RWPE1 (cell line): Measurements from ENCODE around the gene MUL1.

Experiments
- CTCF ChIA-PET: fragments of 350-600 bp; sonication (Branson Sonifier 250); formaldehyde crosslinking; extraction: SDS; loops from one replicate; lab custom pipeline; 2021; lab: Yijun Ruan, JAX
- POLR2A ChIA-PET: fragments of 400-600 bp; formaldehyde crosslinking; extraction: SDS; loops from one replicate; lab custom pipeline; 2020; ENCODE audit warnings: antibody characterized with exemption; ENCODE audit not compliant: low non-redundant PET; lab: Yijun Ruan, JAX
- DNase-seq: peaks from one replicate; pipeline ENCODE4 v3.0.0; 2012; ENCODE audit warnings: low spot score
- H3K27ac ChIP-seq: fragments of 450-650 bp; 2 replicates; pipeline ENCODE4 v1.5.1; 2017
- CTCF ChIP-seq: fragments of 450-650 bp; conservative IDR thresholded peaks from 2 replicates; pipeline ENCODE4 v1.5.1; 2017; ENCODE audit warnings: low read depth, mild to moderate bottlenecking

MUL1 gene

GRCh38 chr1:20511518-20512428, 3.8 kb upstream of the MUL1 start:
- H3K27ac ChIP-seq: no peak overlapping the region
- ChIA-PET CTCF (interaction anchor here (0.6 to 1.3 kb wide), 2 partner anchors 18 to 881 kb away, joined by 3 to 4 read pairs; no protein-coding TSS in a partner anchor), POLR2A (interaction anchor here (0.6 kb wide), 1 partner anchor 219 kb away, joined by 3 read pairs; no protein-coding TSS in a partner anchor)
- TF ChIP-seq CTCF: no peak
- DNase-seq: no peak

DNA sequence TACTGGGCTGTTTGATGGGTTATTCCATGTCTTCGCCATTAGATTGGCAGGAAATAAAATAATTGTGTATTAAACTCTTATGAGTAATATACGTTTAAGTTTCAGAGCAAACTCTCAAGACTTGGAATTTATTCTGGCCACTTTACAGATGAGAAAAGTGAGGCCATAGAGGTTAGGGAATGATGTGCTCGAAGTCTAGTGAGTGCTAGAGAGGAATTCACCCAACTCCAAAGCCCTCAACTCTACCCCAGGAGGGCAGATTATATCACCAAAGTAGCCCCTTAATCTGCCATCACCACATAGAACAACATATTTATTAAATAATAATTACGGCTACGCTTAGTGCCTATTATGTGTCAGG, 440 bp upstream of the MUL1 start:
- DNase-seq: no peak
- peak overlapping the region; percentile 82 for H3K27ac ChIP-seq
- CTCF ChIA-PET: interaction anchor here (0.6 kb wide), 1 partner anchor 127 kb away, joined by 3 read pairs; no protein-coding TSS in a partner anchor
- TF ChIP-seq CTCF: no peak
- POLR2A ChIA-PET: no interaction called here

GRCh38 chr1:20507248-20507563, 745 bp downstream of the MUL1 start:
- POLR2A ChIA-PET: no interaction called here
- no peak for TF ChIP-seq CTCF
- DNase-seq: no peak
- CTCF ChIA-PET: interaction anchor here (0.6 kb wide), 1 partner anchor 295 kb away, joined by 9 read pairs; no protein-coding TSS in a partner anchor
- H3K27ac ChIP-seq: peak overlapping the region; percentile 82

DNA sequence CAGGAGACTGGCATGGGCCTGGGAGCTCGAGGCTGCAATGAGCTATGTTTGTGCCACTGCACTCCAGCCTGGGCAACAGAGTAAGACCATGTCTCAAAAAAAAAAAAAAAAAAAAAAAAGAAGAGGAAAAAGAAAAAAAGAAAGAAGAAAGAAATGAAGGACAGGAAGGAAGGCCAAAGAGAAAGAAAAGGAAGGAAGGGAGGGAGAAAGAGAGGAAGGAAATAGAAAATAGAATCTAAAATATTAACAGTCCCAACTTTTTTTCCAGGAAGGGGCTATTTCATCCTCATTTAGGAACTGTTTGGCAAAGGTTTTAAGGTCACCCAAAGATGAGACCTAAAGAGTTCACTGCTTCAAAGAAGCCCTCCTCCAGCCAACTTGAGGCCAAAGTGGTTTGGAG, 2.5 kb downstream of the MUL1 start:
- no peak for DNase-seq
- TF ChIP-seq CTCF: no peak
- ChIA-PET CTCF (no interaction called here), POLR2A (no interaction called here)
- H3K27ac ChIP-seq: no peak overlapping the region

DNA sequence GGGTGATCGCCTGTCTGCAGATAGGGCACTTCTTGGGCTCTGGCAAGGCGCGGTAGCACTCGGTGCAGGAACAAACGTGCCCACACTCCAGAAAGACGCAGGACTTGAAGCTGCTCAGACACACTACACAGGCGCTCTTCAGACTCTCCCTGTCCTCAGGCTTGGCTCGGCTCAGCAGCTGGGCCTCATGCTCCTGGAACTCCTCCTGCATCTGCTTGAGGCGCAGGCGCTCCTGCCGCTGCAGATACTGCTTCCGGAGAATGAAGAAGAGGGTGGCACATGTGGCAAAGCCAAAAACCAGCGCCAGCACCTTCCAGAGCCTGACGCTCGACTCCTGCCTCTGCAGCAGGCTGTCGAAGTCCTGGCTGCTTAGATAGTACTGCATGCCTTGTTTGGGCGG, 7.2 kb downstream of the MUL1 start:
- DNase-seq: no peak
- POLR2A ChIA-PET: no interaction called here
- no peak overlapping the region for H3K27ac ChIP-seq
- no peak for TF ChIP-seq CTCF
- CTCF ChIA-PET: interaction anchor here (0.9 kb wide), 1 partner anchor 288 kb away, joined by 3 read pairs; no protein-coding TSS in a partner anchor

DNA sequence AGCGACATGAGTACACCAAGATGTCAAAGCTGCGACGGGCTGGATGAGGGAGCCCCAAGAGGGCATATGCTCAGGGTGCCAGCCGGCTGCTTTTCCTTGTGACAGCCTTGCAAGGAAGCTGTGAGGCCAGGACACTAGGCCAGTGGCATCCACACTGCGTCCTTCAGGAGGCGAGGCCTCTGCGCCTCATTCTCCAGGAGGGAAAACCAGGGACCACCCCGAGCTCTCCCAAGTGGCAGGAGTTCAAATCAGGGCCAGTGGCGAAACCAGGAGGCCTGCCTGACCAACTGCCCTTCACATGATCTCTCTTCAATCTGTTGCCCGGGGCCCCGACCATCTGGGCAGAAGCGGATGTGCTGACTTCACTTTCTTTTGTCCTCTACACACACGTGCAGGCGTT, 8.2 kb downstream of the MUL1 start:
- TF ChIP-seq CTCF: no peak
- POLR2A ChIA-PET: no interaction called here
- DNase-seq: no peak
- CTCF ChIA-PET: no interaction called here
- no peak overlapping the region for H3K27ac ChIP-seq
